Measurements from ENCODE around the gene TMSB4X. TPM values are rescaled to one million over a fixed set of nuclear protein-coding genes. Genes with fewer than 3 reads are reported as not detected.
"Not testable (repeated sequence)": the region's sequence is repeated elsewhere in the genome, so short reads cannot be mapped to it uniquely, and the experiment has no call there.

Gene TMSB4X
- total and polyA plus RNA-seq, 5 donors, result 1,054 to 2,718 (median 1,332) TPM

GRCh38 chrX:12975991-12976558 lies 1.2 kb downstream of the TMSB4X start:
- no peaks in the 10 kb centered on the region for H3K4me1 ChIP-seq (ENCODE audit: control insufficient read depth, insufficient read depth, low read length)
- WGBS, result under 1% methylated on average over 34 of the region's 34 CpGs
- intact Hi-C loops (cut with DNase I), result loop anchor here in 3 of 4 donors (5.0 to 10.0 kb wide), 3 partner anchors 119 to 509 kb away; no protein-coding TSS in a partner anchor

DNA sequence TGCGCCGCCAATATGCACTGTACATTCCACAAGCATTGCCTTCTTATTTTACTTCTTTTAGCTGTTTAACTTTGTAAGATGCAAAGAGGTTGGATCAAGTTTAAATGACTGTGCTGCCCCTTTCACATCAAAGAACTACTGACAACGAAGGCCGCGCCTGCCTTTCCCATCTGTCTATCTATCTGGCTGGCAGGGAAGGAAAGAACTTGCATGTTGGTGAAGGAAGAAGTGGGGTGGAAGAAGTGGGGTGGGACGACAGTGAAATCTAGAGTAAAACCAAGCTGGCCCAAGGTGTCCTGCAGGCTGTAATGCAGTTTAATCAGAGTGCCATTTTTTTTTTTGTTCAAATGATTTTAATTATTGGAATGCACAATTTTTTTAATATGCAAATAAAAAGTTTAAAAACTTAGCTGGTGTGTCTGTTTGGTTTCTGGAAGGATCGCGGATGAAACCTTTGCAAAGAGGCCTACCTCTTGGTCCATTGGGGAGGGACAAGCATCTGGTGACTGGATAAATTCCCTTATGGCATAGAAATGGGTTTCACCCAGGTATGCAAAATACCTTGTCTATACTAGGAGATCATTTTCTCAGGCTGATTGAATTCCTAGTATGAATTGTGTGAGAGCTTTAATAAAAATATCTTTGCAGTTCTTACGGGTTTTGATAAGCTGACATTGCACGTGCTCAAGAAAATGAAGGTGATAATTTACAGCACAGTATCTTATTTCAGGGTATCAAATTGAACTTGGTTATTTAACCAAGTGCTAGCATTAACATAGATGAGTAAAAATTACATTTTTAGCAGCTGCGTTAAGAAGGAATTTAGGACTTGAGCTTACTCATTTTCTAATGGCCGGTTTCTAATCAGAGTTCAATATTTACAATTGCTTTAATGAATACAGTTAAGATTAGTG lies 2.2 kb downstream of the TMSB4X start:
- not testable (repeated sequence) for H3K4me1 ChIP-seq (ENCODE audit: control insufficient read depth, insufficient read depth, low read length); DNase-seq; ATAC-seq; H3K27ac ChIP-seq (ENCODE audit: low read length); H3K9me3 ChIP-seq (ENCODE audit: control insufficient read depth, low read length); H3K27me3 ChIP-seq (ENCODE audit: control insufficient read depth, insufficient read depth)
- peak overlapping the region; percentile 81 for H3K4me3 ChIP-seq (ENCODE audit: low read length)
- intact Hi-C loops (cut with DNase I), result loop anchor here in 3 of 4 donors (5.0 to 10.0 kb wide), 3 partner anchors 118 to 508 kb away; no protein-coding TSS in a partner anchor
- WGBS, result 30% methylated on average over 12 of the region's 12 CpGs

More at GRCh38 chrX:12975991-12976558, 1.2 kb downstream of the TMSB4X start:
- DNase-seq (peak; percentile 35 to 74 (median 70)), ATAC-seq (peak in 1 of 2 donors; percentile 15)
- H3K9me3 ChIP-seq (ENCODE audit: control insufficient read depth, low read length), result no peaks in the 10 kb centered on the region
- H3K27ac ChIP-seq (ENCODE audit: low read length), result peak overlapping the region; percentile 95
- no peaks in the 10 kb centered on the region for H3K27me3 ChIP-seq (ENCODE audit: control insufficient read depth, insufficient read depth)
- peak overlapping the region; percentile 75 for H3K4me3 ChIP-seq (ENCODE audit: low read length)

GRCh38 chrX:12977761-12978204 lies 2.9 kb downstream of the TMSB4X start:
- Histone ChIP-seq H3K4me3 (ENCODE audit: low read length) (peak overlapping the region; percentile 81), H3K27ac (ENCODE audit: low read length) (no peak overlapping the region), H3K27me3 (ENCODE audit: control insufficient read depth, insufficient read depth) (no peaks in the 10 kb centered on the region)

GRCh38 chrX:12978205-12979025 lies 3.5 kb downstream of the TMSB4X start:
- no peaks in the 10 kb centered on the region for H3K27me3 ChIP-seq (ENCODE audit: control insufficient read depth, insufficient read depth)
- H3K4me1 ChIP-seq (ENCODE audit: control insufficient read depth, insufficient read depth, low read length), result no peaks in the 10 kb centered on the region
- DNase-seq (peak; percentile 48 to 78 (median 75)), ATAC-seq (peak; percentile 8 to 34)
- intact Hi-C loops (cut with DNase I), result loop anchor here in 3 of 4 donors (5.0 to 10.0 kb wide), 3 partner anchors 116 to 506 kb away; no protein-coding TSS in a partner anchor
- peak overlapping the region; percentile 81 for H3K4me3 ChIP-seq (ENCODE audit: low read length)
- peak overlapping the region; percentile 95 for H3K27ac ChIP-seq (ENCODE audit: low read length)
- H3K9me3 ChIP-seq (ENCODE audit: control insufficient read depth, low read length), result no peaks in the 10 kb centered on the region
- WGBS, result 23% methylated on average over 14 of the region's 14 CpGs

More at GRCh38 chrX:12977761-12978204, 2.9 kb downstream of the TMSB4X start:
- Histone ChIP-seq H3K4me1 (ENCODE audit: control insufficient read depth, insufficient read depth, low read length) (no peaks in the 10 kb centered on the region), H3K9me3 (ENCODE audit: control insufficient read depth, low read length) (no peaks in the 10 kb centered on the region)
- ATAC-seq (no peak), DNase-seq (no peak)
- intact Hi-C loops (cut with DNase I), result loop anchor here in 3 of 4 donors (5.0 to 10.0 kb wide), 3 partner anchors 117 to 507 kb away; no protein-coding TSS in a partner anchor
- WGBS, result 30% methylated on average over 9 of the region's 9 CpGs

- no peak overlapping the region for H3K4me3 ChIP-seq (ENCODE audit: low read length)
- intact Hi-C loops (cut with DNase I), result loop anchor here in 3 of 4 donors (5.0 to 10.0 kb wide), 3 partner anchors 116 to 506 kb away; no protein-coding TSS in a partner anchor
- DNase-seq, result no peak
- peak overlapping the region; percentile 37 for H3K27ac ChIP-seq (ENCODE audit: low read length)
- no peaks in the 10 kb centered on the region for H3K9me3 ChIP-seq (ENCODE audit: control insufficient read depth, low read length)
- no peaks in the 10 kb centered on the region for H3K4me1 ChIP-seq (ENCODE audit: control insufficient read depth, insufficient read depth, low read length)
- H3K27me3 ChIP-seq (ENCODE audit: control insufficient read depth, insufficient read depth), result no peaks in the 10 kb centered on the region
- ATAC-seq, result no peak
- WGBS, result 35% methylated on average over 4 of the region's 4 CpGs
Observed at GRCh38 chrX:12979026-12979607, 4.2 kb downstream of the TMSB4X start.

- Histone ChIP-seq H3K4me1 (ENCODE audit: control insufficient read depth, insufficient read depth, low read length) (no peaks in the 10 kb centered on the region), H3K4me3 (ENCODE audit: low read length) (no peak overlapping the region), H3K27me3 (ENCODE audit: control insufficient read depth, insufficient read depth) (no peaks in the 10 kb centered on the region), H3K9me3 (ENCODE audit: control insufficient read depth, low read length) (no peaks in the 10 kb centered on the region), H3K27ac (ENCODE audit: low read length) (no peak overlapping the region)
- no peak for DNase-seq
- WGBS, result 37% methylated on average over 6 of the region's 6 CpGs
- intact Hi-C loops (cut with DNase I), result loop anchor here in 3 of 4 donors (5.0 to 10.0 kb wide), 3 partner anchors 115 to 505 kb away; no protein-coding TSS in a partner anchor
- ATAC-seq, result no peak
Observed at GRCh38 chrX:12979616-12980015, 4.7 kb downstream of the TMSB4X start.

- DNase-seq; H3K4me1 ChIP-seq (ENCODE audit: control insufficient read depth, insufficient read depth, low read length); H3K27me3 ChIP-seq (ENCODE audit: control insufficient read depth, insufficient read depth); H3K27ac ChIP-seq (ENCODE audit: low read length); H3K4me3 ChIP-seq (ENCODE audit: low read length); intact Hi-C loops (cut with DNase I); ATAC-seq; H3K9me3 ChIP-seq (ENCODE audit: control insufficient read depth, low read length): not testable (repeated sequence)
- WGBS, result 85% methylated on average over 9 of the region's 9 CpGs
Observed at GRCh38 chrX:12980039-12980438, 5.1 kb downstream of the TMSB4X start.

GRCh38 chrX:12981880-12982279 lies 7.0 kb downstream of the TMSB4X start:
- intact Hi-C loops (cut with DNase I), result no loop called here
- ATAC-seq, result peak in 1 of 2 donors; percentile 15
- 52% methylated on average over 3 of the region's 3 CpGs for WGBS
- H3K4me3 ChIP-seq (ENCODE audit: low read length), result no peak overlapping the region
- no peaks in the 10 kb centered on the region for H3K27me3 ChIP-seq (ENCODE audit: control insufficient read depth, insufficient read depth)
- DNase-seq, result no peak
- H3K4me1 ChIP-seq (ENCODE audit: control insufficient read depth, insufficient read depth, low read length), result no peaks in the 10 kb centered on the region
- no peak overlapping the region for H3K27ac ChIP-seq (ENCODE audit: low read length)
- no peaks in the 10 kb centered on the region for H3K9me3 ChIP-seq (ENCODE audit: control insufficient read depth, low read length)

DNA sequence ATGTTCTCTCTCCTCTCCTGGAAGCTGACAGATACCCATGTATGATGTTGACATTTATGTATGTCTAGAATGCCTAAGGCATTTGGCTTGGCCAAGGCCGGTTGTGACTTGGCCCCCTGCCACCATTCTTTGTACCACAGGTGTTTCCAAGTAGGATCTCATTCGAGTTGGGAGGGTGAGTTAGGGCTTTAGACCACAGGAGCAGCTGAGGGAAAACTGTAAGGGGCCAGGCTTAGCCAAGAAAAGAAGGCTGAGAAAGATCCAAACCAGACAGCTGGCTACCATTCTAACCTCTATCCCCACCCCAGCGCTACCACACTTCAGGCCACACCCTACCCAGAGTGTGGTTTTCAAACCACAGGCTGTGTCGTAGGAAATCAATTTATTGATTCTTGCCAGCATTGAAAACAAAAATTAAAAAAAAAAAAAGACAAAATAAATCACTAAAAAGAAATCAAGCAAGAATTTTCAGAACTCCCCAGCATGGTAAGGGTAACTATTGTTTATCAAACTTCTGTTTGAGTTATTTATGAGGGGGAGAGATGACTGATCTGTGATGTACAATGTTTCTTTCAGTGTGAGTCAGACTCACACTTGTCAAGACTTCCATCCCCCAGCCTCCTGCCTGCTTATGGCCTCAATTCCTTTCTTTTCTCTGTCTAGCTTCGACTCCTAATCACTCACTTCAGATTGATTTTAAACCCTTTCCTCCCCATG lies 9.9 kb downstream of the TMSB4X start:
- ATAC-seq (no peak), DNase-seq (no peak)
- Histone ChIP-seq H3K9me3 (ENCODE audit: control insufficient read depth, low read length) (no peaks in the 10 kb centered on the region), H3K27me3 (ENCODE audit: control insufficient read depth, insufficient read depth) (no peaks in the 10 kb centered on the region), H3K4me3 (ENCODE audit: low read length) (no peak overlapping the region), H3K27ac (ENCODE audit: low read length) (no peak overlapping the region), H3K4me1 (ENCODE audit: control insufficient read depth, insufficient read depth, low read length) (no peaks in the 10 kb centered on the region)
- intact Hi-C loops (cut with DNase I), result no loop called here
- whole genome bisulfite sequencing, result 34% methylated on average over 5 of the region's 5 CpGs

Data from right cardiac atrium (tissue), 5 donors.